HG03457 (cell line): ENCODE data around the gene MYH6.

Experiments
- ATAC-seq: cut with Tn5 transposase; IDR thresholded peaks from one replicate; pipeline ENCODE4 v1.9.1; 2021; ENCODE audit warnings: moderate number of reproducible peaks; ENCODE audit not compliant: unreplicated experiment

Gene MYH6

DNA sequence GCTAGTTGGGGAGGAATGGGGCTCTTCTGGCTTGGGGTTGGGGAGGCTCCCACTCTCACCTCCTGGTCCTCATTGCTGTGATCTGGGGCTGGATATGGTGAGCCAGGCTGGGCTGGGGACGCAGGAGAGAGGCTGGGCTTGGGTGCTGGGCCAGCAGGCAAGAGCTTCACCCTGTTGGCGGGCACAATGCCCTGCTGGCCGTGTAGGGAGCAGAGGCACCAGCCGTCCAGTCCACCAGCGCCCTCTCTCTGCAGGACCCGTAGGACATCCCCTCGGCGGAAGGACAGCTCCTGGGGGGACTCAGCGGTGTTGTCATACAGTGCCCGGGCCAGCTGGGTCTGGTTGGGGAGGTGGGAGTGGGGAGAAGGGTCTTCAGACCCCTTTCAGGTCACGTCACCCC, 47.6 kb downstream of the MYH6 start:
- ATAC-seq = no peak

DNA sequence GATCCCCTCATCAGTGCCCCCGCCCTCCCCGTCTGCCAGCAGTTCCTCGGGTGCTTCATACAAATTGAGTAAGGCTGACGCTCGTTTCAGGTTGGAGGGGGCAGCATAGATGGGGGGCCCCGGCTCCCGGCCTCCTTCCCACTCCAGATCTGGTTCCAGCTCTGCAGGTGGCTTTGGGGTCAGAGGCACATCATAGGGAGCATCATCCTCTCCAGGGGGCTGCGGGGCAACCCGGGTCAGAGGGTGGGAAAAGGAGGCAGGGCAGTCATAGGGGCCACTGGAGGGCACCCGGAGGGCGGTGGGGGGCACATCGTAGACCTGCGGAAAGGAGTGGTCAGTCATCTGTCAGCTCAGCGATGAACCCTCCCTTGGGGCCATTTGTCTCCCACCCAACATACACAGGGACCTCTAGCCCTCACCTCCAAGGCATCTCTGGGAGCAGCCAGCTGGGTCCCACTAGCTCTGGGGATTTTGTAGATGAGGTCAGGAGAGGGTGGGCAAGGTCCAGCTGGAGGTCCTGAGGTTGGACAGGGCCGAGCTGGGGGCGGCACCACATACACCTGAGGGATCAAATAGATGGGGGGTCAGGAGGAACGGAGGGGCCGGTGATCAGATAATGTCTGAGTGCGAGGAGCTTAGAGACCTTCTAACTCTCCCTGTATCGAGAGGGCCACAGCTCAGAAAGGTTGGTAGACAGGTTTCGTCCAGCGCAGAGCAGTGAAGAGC, 48.2 kb downstream of the MYH6 start:
- ATAC-seq = no peak

GRCh38 chr14:23359167-23359626, 48.9 kb downstream of the MYH6 start:
- ATAC-seq = no peak

GRCh38 chr14:23358553-23359166, 49.4 kb downstream of the MYH6 start:
- no peak for ATAC-seq

GRCh38 chr14:23358042-23358441, 50.0 kb downstream of the MYH6 start:
- no peak for ATAC-seq

DNA sequence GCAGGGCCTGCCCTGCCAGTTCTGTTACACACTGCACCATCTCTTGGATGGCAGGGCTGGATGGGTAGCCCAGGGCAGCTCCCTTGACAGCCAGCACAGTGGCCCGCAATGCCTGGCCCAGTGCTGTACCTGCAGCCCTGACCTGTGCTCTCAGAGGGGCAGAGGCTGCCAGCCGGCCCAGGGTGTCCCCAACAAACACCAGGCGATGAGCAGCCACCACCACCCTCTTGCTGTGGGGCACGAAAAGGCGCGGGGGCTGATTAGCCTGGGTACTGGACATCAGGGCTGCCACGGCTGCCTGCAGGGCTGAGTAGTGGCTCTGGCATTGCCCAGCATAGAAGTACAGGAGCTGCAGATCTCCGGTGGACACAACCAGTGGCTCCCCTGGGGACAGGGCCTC, 50.8 kb downstream of the MYH6 start:
- no peak for ATAC-seq

GRCh38 chr14:23356662-23357061, 51.4 kb downstream of the MYH6 start:
- no peak for ATAC-seq

DNA sequence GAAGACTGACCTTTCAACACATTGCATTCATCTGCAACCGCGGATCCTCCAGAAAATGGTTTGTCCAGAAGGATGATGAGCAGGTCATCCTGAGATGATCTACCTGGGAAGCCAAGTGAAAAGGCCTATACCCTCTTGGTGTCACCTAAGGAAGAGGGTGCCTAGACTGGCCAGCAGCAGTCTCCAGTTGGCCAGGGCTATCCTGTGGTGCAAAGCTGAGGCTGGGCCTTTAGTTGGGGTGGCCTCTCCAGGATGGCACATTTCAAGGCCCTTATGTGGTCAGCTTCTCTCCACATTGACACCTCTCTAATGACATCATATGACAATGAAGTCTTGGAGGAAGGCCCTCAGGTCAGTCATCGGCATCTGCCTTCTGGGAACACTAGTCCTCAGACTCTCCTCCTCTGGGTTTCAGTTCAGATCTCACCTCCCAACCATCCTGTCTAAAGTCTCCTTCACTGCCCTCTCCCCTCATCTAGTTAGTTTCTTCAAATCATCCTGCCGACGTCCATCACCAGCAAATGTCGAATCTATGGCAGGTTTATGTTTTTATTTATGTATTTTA, 52.1 kb downstream of the MYH6 start:
- no peak for ATAC-seq

- ATAC-seq = no peak
Observed at GRCh38 chr14:23354990-23355389, 53.1 kb downstream of the MYH6 start.

DNA sequence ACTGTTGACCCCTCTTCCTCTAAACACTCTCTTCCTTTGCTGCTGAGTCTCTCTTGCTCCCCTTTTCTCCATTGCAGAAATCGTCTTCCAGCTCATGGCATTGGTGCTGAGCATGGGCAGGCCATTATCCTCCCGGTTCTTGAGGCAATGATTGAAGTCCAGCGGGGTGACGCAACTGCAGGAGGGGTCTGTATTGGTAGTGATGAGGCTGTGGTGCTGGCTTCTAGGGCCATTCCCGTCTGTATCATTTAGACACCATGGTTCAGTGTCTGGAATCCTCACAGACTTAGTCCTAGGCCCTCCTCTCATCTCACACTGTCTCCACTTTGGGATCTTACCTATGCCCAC, 54.7 kb downstream of the MYH6 start:
- ATAC-seq = no peak

DNA sequence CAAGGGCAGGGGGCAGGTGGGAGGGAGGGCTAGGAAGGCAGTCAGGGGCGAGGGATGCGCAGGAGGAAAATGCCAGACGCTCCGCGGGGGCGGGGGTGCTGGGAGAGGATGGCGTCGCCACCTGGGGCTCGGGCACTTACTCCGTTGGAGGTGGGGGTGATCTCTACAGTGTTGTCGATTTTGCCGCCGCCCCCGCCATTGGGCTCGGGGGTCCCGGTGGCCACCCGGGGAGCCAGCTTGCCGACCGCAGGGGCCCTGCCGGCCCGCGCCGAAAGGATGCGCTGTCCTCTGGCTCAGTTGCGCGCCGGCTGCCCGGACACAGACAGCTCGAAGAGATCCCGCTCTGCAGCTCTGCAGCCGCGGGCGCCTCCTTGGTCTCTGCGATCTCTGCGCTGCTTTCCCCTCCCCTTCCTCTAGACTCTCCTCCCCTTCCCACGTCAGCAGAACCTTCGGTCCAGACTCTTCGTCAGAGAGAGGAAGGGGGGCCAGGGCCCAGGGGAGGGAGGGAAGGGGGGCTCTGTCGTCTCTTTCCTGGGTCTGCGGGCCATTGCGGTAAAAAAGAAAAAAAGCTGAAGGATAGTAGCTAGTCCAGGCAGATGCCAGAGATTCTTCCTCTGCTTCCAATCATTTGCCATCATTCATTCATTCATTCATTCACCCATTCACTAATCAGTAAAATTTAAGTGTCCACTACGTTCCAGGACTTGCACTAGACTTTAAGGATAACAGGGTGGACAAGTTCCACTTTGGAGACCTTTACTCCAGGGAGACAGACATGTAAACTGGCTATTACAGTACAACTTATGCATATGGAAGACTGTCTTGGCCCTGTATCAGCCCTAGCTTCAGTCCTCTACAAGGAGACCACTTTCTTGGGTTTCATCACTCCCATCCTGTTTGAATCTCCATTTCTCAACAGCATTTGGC, 55.3 kb downstream of the MYH6 start, which contains the start of gene SLC22A17:
Gene SLC22A17, minus strand, starts transcription at position 382 of the 927 bp plus-strand sequence.
- no peak for ATAC-seq

GRCh38 chr14:23351681-23352505, 56.2 kb downstream of the MYH6 start:
- no peak for ATAC-seq

DNA sequence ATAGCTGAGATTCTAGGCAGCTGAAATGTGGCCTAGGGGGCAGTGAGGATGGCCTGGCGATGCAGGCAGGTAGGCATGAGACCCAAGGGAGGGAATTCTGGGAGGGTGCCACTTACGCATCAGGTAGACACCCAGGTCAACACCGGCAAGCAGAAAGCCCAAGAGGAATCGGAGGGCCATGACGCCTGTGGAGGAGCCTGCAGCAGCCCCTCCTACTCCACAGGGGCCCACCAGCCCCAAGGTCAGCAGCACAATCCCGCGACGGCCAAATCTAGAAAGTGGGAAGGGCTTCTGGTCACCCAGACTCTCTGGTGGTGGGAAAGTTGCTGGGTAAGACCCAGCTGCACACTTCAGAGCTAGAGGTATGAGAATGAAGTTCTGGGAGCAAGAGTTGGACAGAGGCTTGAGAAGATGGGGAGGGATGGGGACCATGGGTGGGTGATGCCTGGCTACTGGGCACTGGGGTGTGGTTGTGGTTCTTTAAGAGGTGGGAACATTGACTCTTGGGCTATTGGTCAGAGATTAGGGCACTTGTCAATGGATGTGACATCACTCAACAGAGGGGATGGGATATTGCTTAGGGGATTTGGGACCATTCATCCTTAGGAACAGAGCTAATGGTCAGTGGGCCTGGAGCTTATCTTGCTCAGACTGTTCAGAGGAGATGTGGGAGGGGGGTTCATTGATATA, 58.8 kb downstream of the MYH6 start:
- ATAC-seq = no peak

- no peak for ATAC-seq
Observed at GRCh38 chr14:23348297-23348655, 59.8 kb downstream of the MYH6 start.

DNA sequence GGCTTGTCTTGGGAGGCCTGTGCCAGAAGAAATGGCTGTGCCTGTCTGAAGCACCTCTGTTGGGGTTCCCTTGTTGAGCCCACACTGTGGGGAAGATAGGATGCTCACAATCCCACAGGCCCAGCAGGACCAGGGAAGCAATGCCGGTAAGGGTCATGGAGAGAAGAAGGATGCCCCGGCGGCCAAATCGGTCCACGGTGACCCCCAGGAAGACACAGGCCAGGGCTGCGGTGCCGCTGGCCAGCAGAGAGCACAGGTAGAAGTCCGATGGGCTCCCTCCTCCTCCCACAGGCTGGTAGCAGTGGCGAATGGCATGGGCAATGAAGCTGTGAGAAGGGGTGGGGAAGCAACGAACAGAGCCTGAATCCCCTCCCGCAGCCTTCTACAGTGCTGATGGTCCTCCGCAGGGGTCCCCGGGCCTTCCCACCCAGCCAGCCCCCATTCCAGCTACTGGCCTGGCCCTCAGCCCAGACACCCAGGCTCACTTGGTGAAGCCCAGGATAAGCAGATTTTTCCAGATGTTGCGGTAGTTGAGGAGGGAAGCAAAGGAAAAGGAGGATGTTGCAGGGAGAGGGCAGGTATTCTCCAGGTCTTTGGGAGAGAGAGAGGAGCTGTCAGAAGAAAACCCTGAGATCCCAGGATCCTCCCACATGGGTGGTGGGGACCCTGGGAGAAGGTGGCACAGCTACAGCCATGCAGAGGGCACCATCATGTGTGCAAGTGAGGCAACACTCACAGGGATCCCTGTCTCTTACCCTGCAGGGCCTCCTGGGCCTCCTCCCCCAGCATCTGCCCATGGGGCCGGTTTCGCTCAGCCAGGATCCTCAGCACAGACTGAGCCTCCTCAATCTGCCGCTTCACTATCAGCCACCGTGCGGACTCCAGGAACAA, 60.4 kb downstream of the MYH6 start:
- ATAC-seq = no peak

GRCh38 chr14:23346693-23347405, 61.2 kb downstream of the MYH6 start:
- no peak for ATAC-seq

- no peak for ATAC-seq
Observed at GRCh38 chr14:23345987-23346692, 61.9 kb downstream of the MYH6 start.

DNA sequence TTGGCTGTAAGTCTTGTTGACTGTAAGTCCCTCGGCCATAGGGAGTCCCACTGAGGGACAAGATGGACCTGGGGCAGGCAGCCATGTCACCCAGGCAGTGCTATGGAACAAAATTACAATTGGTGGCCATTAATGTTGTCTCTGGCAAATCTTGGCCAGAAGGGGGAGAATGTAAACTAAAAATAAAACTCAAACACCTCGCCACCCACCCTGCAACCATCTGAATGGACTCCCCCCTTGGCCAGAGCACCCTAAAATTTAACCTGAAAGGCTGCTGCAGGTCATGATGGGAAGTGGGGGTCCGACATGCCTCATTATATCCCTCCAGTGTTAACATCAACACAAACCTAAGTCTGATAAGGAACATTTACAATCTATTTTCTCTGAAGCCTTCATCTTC, 63.6 kb downstream of the MYH6 start:
- no peak for ATAC-seq
